ENCODE results near the gene NLK. TPM values are rescaled to one million over a fixed set of nuclear protein-coding genes. Genes with fewer than 3 reads are reported as not detected.
"Not testable (repeated sequence)": the region's sequence is repeated elsewhere in the genome, so short reads cannot be mapped to it uniquely, and the experiment has no call there.

NLK gene
- total and polyA plus RNA-seq, 2 of the 4 experiments (the other 2 are of a cell fraction): 15.3 to 23.3 TPM

GRCh38 chr17:28236033-28236653 is 193.7 kb downstream of the NLK start:
- H3K18ac ChIP-seq (ENCODE audit: low read depth, low read length); H4K20me1 ChIP-seq (ENCODE audit: insufficient read depth, low read length); in situ Hi-C loops (cut with MboI; ENCODE audit: low sequenced_read_pairs); H3K4me2 ChIP-seq (ENCODE audit: low read depth, low read length); H3K4ac ChIP-seq (ENCODE audit: low read depth, low read length); ATAC-seq (ENCODE audit: low read depth); dilution Hi-C loops (cut with HindIII; ENCODE audit: low sequenced_read_pairs, unreplicated experiment); H2AFZ ChIP-seq (replicated peaks; ENCODE audit: low read length, poor library complexity); H3K23ac ChIP-seq (ENCODE audit: low read depth, low read length); H3K4me3 ChIP-seq (ENCODE audit: insufficient read depth, low read depth, low read length); H3K79me1 ChIP-seq (ENCODE audit: low read depth in 1 of 2, low read length in 2 of 2); POLR2A ChIA-PET (ENCODE audit: unreplicated experiment); H3K9me3 ChIP-seq (ENCODE audit: control insufficient read depth, insufficient read depth, low read length); H4K5ac ChIP-seq (ENCODE audit: low read depth, low read length); H3K9ac ChIP-seq (ENCODE audit: low read depth, low read length); H3K56ac ChIP-seq (ENCODE audit: extremely low read depth, insufficient read depth, low read length); H3K14ac ChIP-seq (replicated peaks; ENCODE audit: low read depth, low read length); H2BK5ac ChIP-seq (ENCODE audit: low read depth, low read length, poor library complexity, severe bottlenecking); intact Hi-C loops (cut with micrococcal nuclease); H4K91ac ChIP-seq (ENCODE audit: insufficient read depth, low read depth, low read length); DNase-seq; H3K27ac ChIP-seq (ENCODE audit: insufficient read depth, low read length); H2AK9ac ChIP-seq (replicated peaks; ENCODE audit: low read depth, low read length, poor library complexity); H3K9me1 ChIP-seq (ENCODE audit: insufficient read depth, low read length); H2BK15ac ChIP-seq (ENCODE audit: low read depth, low read length); H2BK120ac ChIP-seq (ENCODE audit: low read depth, low read length); H3K36me3 ChIP-seq (ENCODE audit: control insufficient read depth, insufficient read depth, low read length); H4K8ac ChIP-seq (ENCODE audit: low read depth in 2 of 2, low read length in 2 of 2); H3K4me1 ChIP-seq (ENCODE audit: control insufficient read depth, insufficient read depth, low read length); H2AK5ac ChIP-seq (ENCODE audit: low read depth, low read length); BruUV-seq (replicated peaks); H2BK20ac ChIP-seq (ENCODE audit: low read depth, low read length): not testable (repeated sequence)
- CTCF ChIA-PET: interaction anchor here (1.3 kb wide), 1 partner anchor 75 kb away, joined by 3 read pairs; no protein-coding TSS in a partner anchor
- 40% methylated on average over 1 of the region's 13 CpGs; no CpG with 5 or more reads in 1 of the 2 experiments for WGBS, 2 experiments (ENCODE audit: extremely low coverage in 2 of 2, insufficient read length in 1 of 2)
- peaks cover 23% of the 10 kb centered on the region for H3K27me3 ChIP-seq (ENCODE audit: control insufficient read depth, insufficient read depth, low read length)

DNA sequence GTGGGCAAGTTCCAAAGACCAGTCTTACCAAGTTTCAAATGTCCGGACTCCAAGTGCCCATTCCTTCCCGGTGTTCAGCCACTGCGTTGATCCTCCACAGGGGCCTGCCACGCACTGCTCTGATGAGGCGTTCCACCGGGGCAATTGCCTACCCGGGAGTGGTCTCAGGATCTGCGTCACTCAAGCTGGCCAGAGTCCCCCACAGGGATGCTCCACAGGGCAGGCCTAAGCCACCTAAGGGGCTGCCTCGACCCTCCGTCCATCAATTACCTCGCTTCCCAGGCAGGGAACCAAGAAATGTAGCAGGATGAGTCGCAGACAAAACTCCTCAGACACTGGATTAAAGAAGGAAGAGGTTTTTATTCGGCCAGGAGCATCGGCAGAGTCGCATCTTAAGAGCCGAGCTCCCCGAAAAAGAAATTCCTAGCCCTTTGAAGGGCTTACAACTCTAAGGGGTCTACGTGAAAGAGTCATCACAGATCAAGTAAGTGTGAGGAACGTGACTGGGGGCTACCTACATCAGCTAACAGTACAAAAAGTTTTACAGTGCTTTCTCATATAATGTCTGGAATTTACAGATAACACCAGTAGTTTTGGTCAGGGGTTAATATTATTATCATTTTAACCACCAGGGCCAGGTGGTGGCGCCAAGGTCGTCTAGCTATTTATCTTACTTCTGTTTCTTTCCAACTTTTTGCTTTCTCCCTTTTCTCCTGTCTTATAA is 196.2 kb downstream of the NLK start:
- H3K36me3 ChIP-seq (ENCODE audit: control insufficient read depth, insufficient read depth, low read length); H2BK5ac ChIP-seq (ENCODE audit: low read depth, low read length, poor library complexity, severe bottlenecking); H2BK120ac ChIP-seq (ENCODE audit: low read depth, low read length); BruUV-seq (replicated peaks); H4K91ac ChIP-seq (ENCODE audit: insufficient read depth, low read depth, low read length); H2AK5ac ChIP-seq (ENCODE audit: low read depth, low read length); H4K20me1 ChIP-seq (ENCODE audit: insufficient read depth, low read length); H3K4me3 ChIP-seq (ENCODE audit: insufficient read depth, low read depth, low read length); H3K14ac ChIP-seq (replicated peaks; ENCODE audit: low read depth, low read length); in situ Hi-C loops (cut with MboI; ENCODE audit: low sequenced_read_pairs); H3K9me1 ChIP-seq (ENCODE audit: insufficient read depth, low read length); H2AK9ac ChIP-seq (replicated peaks; ENCODE audit: low read depth, low read length, poor library complexity); ATAC-seq (ENCODE audit: low read depth); H3K9ac ChIP-seq (ENCODE audit: low read depth, low read length); H3K4ac ChIP-seq (ENCODE audit: low read depth, low read length); DNase-seq; H3K56ac ChIP-seq (ENCODE audit: extremely low read depth, insufficient read depth, low read length); dilution Hi-C loops (cut with HindIII; ENCODE audit: low sequenced_read_pairs, unreplicated experiment); H3K27ac ChIP-seq (ENCODE audit: insufficient read depth, low read length); H4K8ac ChIP-seq (ENCODE audit: low read depth in 2 of 2, low read length in 2 of 2); H3K79me1 ChIP-seq (ENCODE audit: low read depth in 1 of 2, low read length in 2 of 2); H3K9me3 ChIP-seq (ENCODE audit: control insufficient read depth, insufficient read depth, low read length); H2BK15ac ChIP-seq (ENCODE audit: low read depth, low read length); H3K4me2 ChIP-seq (ENCODE audit: low read depth, low read length); H3K23ac ChIP-seq (ENCODE audit: low read depth, low read length); H2AFZ ChIP-seq (replicated peaks; ENCODE audit: low read length, poor library complexity); POLR2A ChIA-PET (ENCODE audit: unreplicated experiment); H3K18ac ChIP-seq (ENCODE audit: low read depth, low read length); intact Hi-C loops (cut with micrococcal nuclease); H2BK20ac ChIP-seq (ENCODE audit: low read depth, low read length); H3K4me1 ChIP-seq (ENCODE audit: control insufficient read depth, insufficient read depth, low read length); H4K5ac ChIP-seq (ENCODE audit: low read depth, low read length): not testable (repeated sequence)
- WGBS, 2 experiments (ENCODE audit: extremely low coverage in 2 of 2, insufficient read length in 1 of 2): 73% methylated on average over 6 of the region's 21 CpGs; no CpG with 5 or more reads in 1 of the 2 experiments
- peaks cover 17% of the 10 kb centered on the region for H3K27me3 ChIP-seq (ENCODE audit: control insufficient read depth, insufficient read depth, low read length)
- CTCF ChIA-PET: interaction anchor here (1.4 kb wide), 1 partner anchor 10 kb away, joined by 3 read pairs; no protein-coding TSS in a partner anchor

All from IMR-90 (cell line).